Measurements from ENCODE around the gene ASXL2. TPM values are rescaled to one million over a fixed set of nuclear protein-coding genes. Genes with fewer than 3 reads are reported as not detected.

Gene ASXL2
- total RNA-seq, 2 experiments from 2014 or later = 47.9 to 58.5 TPM

DNA sequence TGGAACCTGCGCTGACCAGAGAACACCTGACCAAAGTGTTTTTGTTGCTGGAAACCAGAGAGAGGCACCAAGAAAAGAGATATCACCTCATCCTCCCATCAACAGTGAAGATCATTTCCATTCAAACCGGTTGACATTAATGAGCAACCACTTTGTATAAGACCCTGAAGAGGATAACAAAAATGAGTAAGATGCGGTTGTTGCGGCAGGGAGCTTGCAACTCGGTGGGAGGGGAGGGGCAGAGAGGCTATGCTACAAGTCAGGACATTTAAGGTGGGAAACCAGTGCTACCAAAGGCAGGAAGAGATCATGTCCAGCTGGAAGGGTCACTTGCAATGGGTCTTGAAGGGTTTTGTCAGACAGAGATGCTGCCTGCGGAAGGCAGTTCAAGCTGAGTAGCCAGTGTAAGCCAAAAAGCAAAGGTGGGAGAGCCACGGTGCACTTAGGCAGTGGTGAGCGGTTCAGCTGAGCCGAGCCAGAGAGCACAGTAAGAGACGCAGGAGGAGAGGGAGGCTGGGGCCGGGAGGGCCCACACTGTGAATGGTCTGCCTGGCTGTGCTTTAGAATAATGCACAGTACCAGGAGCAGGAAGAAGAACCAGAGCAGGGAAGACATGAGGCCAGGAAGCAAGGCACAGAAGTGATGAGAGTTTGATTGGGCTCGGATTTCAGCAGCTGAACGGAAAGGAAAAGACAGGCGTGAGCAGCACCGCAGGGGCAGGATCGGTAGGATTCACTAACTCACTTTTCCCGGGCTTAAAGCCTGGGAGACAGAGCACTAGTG is 180.5 kb downstream of the ASXL2 start:
- Mint-ChIP-seq H3K4me3 (no peak overlapping the region), H3K27ac (no peak overlapping the region), H3K27me3 (no peaks in the 10 kb centered on the region), H3K36me3 (no peaks in the 10 kb centered on the region), H3K4me1 (peaks cover 3% of the 10 kb centered on the region), H3K9me3 (no peaks in the 10 kb centered on the region)
- POLR2A ChIA-PET = no interaction called here
- no peak for ATAC-seq (ENCODE audit: low read depth)
- DNase-seq = no peak

DNA sequence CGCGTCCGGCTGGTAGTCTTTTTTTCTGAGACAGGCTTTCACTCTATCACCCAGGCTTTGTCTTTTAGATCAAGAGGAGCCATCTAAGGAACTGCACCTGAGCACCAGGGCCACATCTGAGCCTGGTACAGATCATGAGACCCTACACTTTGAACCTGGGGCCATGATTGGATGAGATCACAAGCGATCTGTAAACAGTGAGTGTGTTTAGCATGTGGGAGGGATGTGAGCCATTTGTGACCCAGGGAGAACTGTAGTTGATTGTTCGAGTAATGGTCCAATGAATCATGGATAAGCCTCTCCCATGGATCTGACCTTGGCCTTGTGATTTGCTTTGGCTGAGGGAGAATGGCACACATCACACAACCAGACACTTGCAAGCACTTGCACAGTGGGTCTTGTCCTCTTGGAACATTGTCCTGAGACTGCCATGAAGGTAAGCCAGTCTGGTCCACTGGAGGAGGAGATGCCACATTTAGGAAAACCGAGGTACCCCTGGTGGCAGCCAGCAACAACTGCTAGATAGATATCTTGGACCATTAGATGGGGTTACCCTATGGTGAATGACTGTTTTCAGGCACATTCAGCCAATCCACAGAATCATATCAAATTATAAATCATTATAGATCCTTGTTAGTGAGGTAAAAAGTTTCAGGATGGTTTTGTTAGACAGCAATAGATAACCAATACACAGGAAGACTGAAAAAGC is 185.4 kb downstream of the ASXL2 start:
- no peak overlapping the region for H3K4me3 Mint-ChIP-seq
- H3K36me3 Mint-ChIP-seq = no peaks in the 10 kb centered on the region
- H3K27ac Mint-ChIP-seq = no peak overlapping the region
- POLR2A ChIA-PET = no interaction called here
- H3K27me3 Mint-ChIP-seq = no peaks in the 10 kb centered on the region
- ATAC-seq (ENCODE audit: low read depth) (no peak), DNase-seq (no peak)
- H3K9me3 Mint-ChIP-seq = no peaks in the 10 kb centered on the region
- H3K4me1 Mint-ChIP-seq = no peaks in the 10 kb centered on the region

DNA sequence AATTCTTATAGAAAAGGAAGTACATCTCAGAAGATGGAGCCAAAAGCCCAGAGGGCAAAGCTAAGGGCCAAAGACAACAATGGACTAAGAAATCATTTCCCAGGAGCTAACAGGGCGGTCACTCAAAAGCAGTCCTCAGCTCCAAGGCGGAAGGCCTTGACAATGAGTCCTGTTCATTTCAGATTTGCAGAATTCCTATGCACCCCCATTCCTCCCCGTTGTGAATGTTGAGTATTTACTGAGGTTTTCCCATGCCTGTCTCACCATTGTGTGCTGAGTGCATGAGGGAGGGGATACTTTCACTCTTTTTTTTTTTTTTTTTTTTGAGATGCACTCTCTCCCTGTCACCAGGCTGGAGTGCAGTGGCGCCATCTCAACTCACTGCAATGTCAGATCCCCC is 186.1 kb downstream of the ASXL2 start:
- Mint-ChIP-seq H3K9me3 (no peaks in the 10 kb centered on the region), H3K36me3 (no peaks in the 10 kb centered on the region), H3K4me1 (no peaks in the 10 kb centered on the region), H3K4me3 (no peak overlapping the region), H3K27me3 (no peaks in the 10 kb centered on the region), H3K27ac (no peak overlapping the region)
- POLR2A ChIA-PET = no interaction called here
- DNase-seq = no peak
- no peak for ATAC-seq (ENCODE audit: low read depth)

DNA sequence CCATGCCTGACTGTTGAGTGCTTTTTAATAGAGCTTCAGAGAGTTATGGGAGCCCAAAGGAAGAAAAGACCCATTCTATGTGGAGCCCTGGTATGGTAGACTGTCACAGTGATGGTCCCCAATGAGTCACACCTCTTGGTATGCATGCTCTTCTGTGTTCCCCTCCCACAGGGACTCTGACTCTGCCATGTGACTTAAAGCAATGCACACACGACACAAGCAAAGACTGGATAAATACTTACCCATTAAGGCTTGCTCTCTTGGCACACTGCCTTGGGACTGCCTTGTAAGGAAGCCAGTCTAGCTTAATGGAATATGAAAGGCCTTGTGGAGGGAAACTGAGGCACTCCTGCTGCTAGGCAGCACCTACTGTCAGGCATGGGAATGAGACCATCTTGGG is 188.2 kb downstream of the ASXL2 start:
- no peak overlapping the region for H3K27ac Mint-ChIP-seq
- no peaks in the 10 kb centered on the region for H3K9me3 Mint-ChIP-seq
- H3K4me1 Mint-ChIP-seq = no peaks in the 10 kb centered on the region
- ATAC-seq (ENCODE audit: low read depth) (no peak), DNase-seq (no peak)
- no peaks in the 10 kb centered on the region for H3K36me3 Mint-ChIP-seq
- POLR2A ChIA-PET = no interaction called here
- no peak overlapping the region for H3K4me3 Mint-ChIP-seq
- peaks cover 2% of the 10 kb centered on the region for H3K27me3 Mint-ChIP-seq

DNA sequence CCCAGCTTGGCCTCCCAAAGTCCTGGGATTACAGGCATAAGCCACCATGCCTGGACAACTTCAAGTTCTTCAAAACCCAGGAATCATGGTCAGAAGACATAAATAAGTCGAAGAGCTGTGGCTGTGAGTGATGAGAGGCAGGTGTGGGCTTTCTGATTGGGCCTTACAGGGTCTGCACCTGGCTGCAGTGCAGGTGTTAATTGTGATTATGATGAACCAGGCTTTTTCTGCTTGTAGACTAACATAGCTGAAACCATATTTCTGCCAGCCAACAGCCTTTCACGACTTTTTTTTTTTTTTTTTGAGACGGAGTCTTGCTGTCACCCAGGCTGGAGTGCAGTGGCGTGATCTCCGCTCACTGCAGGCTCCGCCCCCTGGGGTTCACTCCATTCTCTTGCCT is 190.1 kb downstream of the ASXL2 start:
- no peak for ATAC-seq (ENCODE audit: low read depth)
- H3K27me3 Mint-ChIP-seq = peaks cover 11% of the 10 kb centered on the region
- no peaks in the 10 kb centered on the region for H3K9me3 Mint-ChIP-seq
- H3K4me1 Mint-ChIP-seq = no peaks in the 10 kb centered on the region
- no peak for DNase-seq
- POLR2A ChIA-PET = interaction anchor here (0.7 to 1.1 kb wide), 2 partner anchors 18 to 23 kb away, joined by 3 to 4 read pairs; no protein-coding TSS in a partner anchor
- H3K4me3 Mint-ChIP-seq = no peak overlapping the region
- no peaks in the 10 kb centered on the region for H3K36me3 Mint-ChIP-seq
- no peak overlapping the region for H3K27ac Mint-ChIP-seq

DNA sequence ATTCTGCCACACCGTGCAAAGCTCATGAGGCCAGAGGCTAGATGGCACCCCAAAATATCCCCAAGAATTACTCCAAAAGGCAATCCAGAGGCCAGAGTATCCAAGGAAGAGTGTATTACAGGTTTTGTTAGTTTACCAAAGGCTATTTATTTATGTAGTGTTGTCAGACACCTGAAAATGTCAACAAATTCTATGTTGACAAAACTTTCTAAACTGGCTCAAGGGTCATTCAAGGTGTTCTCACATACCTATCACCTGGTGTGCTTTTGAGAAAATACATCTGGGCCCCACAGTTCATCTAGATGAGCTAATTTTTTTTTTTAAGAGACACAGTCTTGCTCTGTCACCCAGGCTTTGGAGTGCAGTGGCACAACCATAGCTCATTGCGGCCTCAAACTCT is 192.5 kb downstream of the ASXL2 start:
- POLR2A ChIA-PET = interaction anchor here (1.6 kb wide), 1 partner anchor 12 kb away, joined by 3 read pairs; no protein-coding TSS in a partner anchor
- Mint-ChIP-seq H3K4me3 (no peak overlapping the region), H3K9me3 (no peaks in the 10 kb centered on the region), H3K27me3 (peaks cover 22% of the 10 kb centered on the region), H3K4me1 (no peaks in the 10 kb centered on the region), H3K27ac (no peak overlapping the region), H3K36me3 (no peaks in the 10 kb centered on the region)
- ATAC-seq (ENCODE audit: low read depth) (no peak), DNase-seq (no peak)

DNA sequence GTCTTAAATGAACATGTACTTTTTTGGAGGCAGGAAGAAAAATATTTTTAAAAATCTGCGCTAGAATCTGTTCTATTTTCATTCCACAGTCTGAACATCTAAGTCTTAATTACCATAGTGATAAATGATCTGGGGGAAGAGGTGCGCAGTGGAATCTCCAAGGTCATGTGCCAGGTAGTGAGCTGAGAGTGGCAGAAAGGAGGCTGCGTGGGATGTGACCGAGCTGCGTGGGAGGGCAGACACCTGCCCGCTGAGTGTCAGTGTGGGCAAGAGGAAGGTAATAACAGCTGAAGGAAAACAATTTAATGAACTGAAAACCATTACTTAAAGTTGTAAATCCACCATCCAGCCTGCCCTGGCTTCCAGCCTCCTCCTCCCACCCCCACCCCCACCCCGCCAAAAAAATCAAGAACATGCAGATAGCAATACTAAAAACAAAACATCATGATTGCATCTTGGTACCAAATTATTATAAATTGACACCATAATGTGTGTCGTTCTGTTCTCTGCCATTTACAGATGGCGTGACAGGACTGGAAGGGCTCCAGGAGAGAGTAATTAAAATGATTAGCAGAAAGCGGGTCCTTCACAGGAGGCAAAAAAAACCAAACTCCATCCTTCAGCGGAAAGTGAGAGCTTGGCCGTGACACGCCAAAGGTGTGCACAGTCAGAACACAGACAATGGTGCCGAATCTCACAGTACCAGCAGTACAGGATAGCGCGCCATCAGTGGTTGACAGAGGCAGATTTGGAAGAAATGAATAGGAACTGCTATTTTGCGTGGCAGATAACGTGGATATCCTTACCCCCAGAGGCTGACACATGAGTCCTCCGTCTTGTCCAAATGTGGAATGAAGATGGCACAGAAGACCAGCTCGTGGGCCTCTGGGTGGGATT is 193.5 kb downstream of the ASXL2 start:
- no peak for DNase-seq
- POLR2A ChIA-PET = interaction anchor here (1.6 kb wide), 1 partner anchor 11 kb away, joined by 3 read pairs; no protein-coding TSS in a partner anchor
- no peak overlapping the region for H3K27ac Mint-ChIP-seq

More for the DNA sequence above, 193.5 kb downstream of the ASXL2 start:
- H3K36me3 Mint-ChIP-seq = no peaks in the 10 kb centered on the region
- no peaks in the 10 kb centered on the region for H3K9me3 Mint-ChIP-seq
- H3K27me3 Mint-ChIP-seq = peaks cover 22% of the 10 kb centered on the region
- ATAC-seq (ENCODE audit: low read depth) = no peak
- no peak overlapping the region for H3K4me3 Mint-ChIP-seq
- H3K4me1 Mint-ChIP-seq = no peaks in the 10 kb centered on the region

Other genes starting within 250 kb of the ASXL2 start
- 10 to 100 TPM; 36.7 to 38.3 TPM for gene DTNB, start 204.9 kb downstream of the ASXL2 start, total RNA-seq
- gene KIF3C, start 104.0 kb upstream of the ASXL2 start, total RNA-seq = 10 to 100 TPM; 11.6 to 12.8 TPM
- 10 to 100 TPM; 88.0 to 89.7 TPM for gene RAB10, start 155.6 kb upstream of the ASXL2 start, total RNA-seq